A673 (cell line): ENCODE measurements around the gene FAXC. TPM values are rescaled to one million over a fixed set of nuclear protein-coding genes. Genes with fewer than 3 reads are reported as not detected.

Experiments
- BruUV-seq: library from RNA; stranded (reverse); fragments of 400-500 nt; replicated peaks from 2 replicates; lab custom pipeline; 2021; lab: Mats Ljungman, UMichigan
- CTCF ChIA-PET: fragments of 300-600 bp; sonication (Branson Sonifier 250); formaldehyde crosslinking; loops from one replicate; lab custom pipeline; 2022; ENCODE audit warnings: antibody characterized with exemption; lab: Charles Lee
- POLR2A ChIA-PET: fragments of 300-600 bp; sonication (Branson Sonifier 250); formaldehyde crosslinking; loops from one replicate; lab custom pipeline; 2022; ENCODE audit warnings: antibody characterized with exemption; ENCODE audit not compliant: low non-redundant PET; lab: Charles Lee
- DNase-seq: peaks from one replicate; pipeline ENCODE4 v3.0.0-alpha.2; 2015; ENCODE audit warnings: low spot score
- H3K27ac ChIP-seq: fragments of 200-600 bp; sonication (generic); 2 replicates; pipeline ENCODE4 v1.5.1; 2016; ENCODE audit warnings: mixed run types, low read depth, mild to moderate bottlenecking, mixed read lengths, antibody characterized with exemption, low read length; ENCODE audit not compliant: poor library complexity, severe bottlenecking
- H3K27me3 ChIP-seq: fragments of 200-600 bp; sonication (generic); replicated peaks from 2 replicates; pipeline ENCODE4 v1.6.1; 2017; ENCODE audit warnings: mixed run types, low read depth, mild to moderate bottlenecking, mixed read lengths, antibody characterized with exemption, low read length; ENCODE audit not compliant: insufficient read depth, poor library complexity
- H3K36me3 ChIP-seq: fragments of 200-600 bp; sonication (generic); 2 replicates; pipeline ENCODE4 v1.6.1; 2016; ENCODE audit warnings: mixed run types, mild to moderate bottlenecking, mixed read lengths, antibody characterized with exemption, low read length; ENCODE audit not compliant: insufficient read depth, poor library complexity, severe bottlenecking
- H3K4me1 ChIP-seq: fragments of 200-600 bp; sonication (generic); 2 replicates; pipeline ENCODE4 v1.6.1; 2017; ENCODE audit warnings: mixed run types, mild to moderate bottlenecking, mixed read lengths, antibody characterized with exemption, low read length; ENCODE audit not compliant: insufficient read depth, poor library complexity, severe bottlenecking
- H3K4me3 ChIP-seq: fragments of 200-600 bp; sonication (generic); 2 replicates; pipeline ENCODE4 v1.5.1; 2016; ENCODE audit warnings: low read depth, mixed run types, mild to moderate bottlenecking, mixed read lengths, low read length; ENCODE audit not compliant: poor library complexity, severe bottlenecking
- H3K9me3 ChIP-seq: fragments of 200-600 bp; sonication (generic); 2 replicates; pipeline ENCODE4 v1.6.1; 2016; ENCODE audit warnings: mixed run types, low read depth, mild to moderate bottlenecking, mixed read lengths, antibody characterized with exemption, low read length; ENCODE audit not compliant: poor library complexity, severe bottlenecking
- EZH2 ChIP-seq: fragments of 200-600 bp; sonication (generic); IDR thresholded peaks from 2 replicates; pipeline ENCODE4 v1.6.1; 2017; ENCODE audit warnings: borderline replicate concordance, low read depth, mild to moderate bottlenecking, mixed read lengths, antibody characterized with exemption, low read length; ENCODE audit not compliant: poor library complexity, severe bottlenecking
- intact Hi-C: fragments of 100-400 bp; cut with micrococcal nuclease; formaldehyde crosslinking; loops from one replicate; pipeline ENCODE4 v1.10.0; 2022; ENCODE audit not compliant: unreplicated experiment
- total RNA-seq: library from RNA; stranded (reverse); gene quantifications from 2 replicates; pipeline ENCODE4 v1.2.3, GENCODE V29; 2021
- TF ChIP-seq, protein P1 (sequence below): fragments of 300-800, 200-600 bp; sonication (generic); conservative IDR thresholded peaks from 2 replicates; pipeline ENCODE4 v1.5.1; 2017; ENCODE audit warnings: low read depth, mild to moderate bottlenecking, antibody characterized with exemption, low read length, moderate library complexity, mixed read lengths

FAXC gene
- total RNA-seq, 1 experiment from 2014 or later, result 6.2 TPM

DNA sequence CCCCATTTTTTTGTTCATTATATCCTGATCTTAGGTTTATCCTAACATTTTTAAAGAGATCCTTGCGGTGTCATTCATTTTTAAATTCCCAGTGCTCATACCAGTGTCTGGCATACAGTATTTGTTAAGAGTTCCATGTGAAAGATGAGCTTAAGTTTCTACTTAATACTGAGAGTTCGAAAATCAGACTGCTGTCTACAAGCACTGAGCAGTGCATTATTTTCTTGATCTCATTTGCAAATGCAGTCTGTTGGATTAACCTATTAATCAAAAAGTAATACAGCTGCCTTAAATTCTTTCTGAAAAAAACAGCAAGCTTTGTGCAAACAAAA, 43.9 kb upstream of the FAXC start:
- Histone ChIP-seq H3K27ac (peak overlapping the region; percentile 94), H3K36me3 (peaks cover 6% of the 10 kb centered on the region), H3K27me3 (no peaks in the 10 kb centered on the region), H3K9me3 (no peaks in the 10 kb centered on the region), H3K4me1 (peaks cover 3% of the 10 kb centered on the region), H3K4me3 (peak overlapping the region; percentile 79)
- BruUV-seq, result no TSS peak
- POLR2A ChIA-PET, result no interaction called here
- TF ChIP-seq, protein P1, sequence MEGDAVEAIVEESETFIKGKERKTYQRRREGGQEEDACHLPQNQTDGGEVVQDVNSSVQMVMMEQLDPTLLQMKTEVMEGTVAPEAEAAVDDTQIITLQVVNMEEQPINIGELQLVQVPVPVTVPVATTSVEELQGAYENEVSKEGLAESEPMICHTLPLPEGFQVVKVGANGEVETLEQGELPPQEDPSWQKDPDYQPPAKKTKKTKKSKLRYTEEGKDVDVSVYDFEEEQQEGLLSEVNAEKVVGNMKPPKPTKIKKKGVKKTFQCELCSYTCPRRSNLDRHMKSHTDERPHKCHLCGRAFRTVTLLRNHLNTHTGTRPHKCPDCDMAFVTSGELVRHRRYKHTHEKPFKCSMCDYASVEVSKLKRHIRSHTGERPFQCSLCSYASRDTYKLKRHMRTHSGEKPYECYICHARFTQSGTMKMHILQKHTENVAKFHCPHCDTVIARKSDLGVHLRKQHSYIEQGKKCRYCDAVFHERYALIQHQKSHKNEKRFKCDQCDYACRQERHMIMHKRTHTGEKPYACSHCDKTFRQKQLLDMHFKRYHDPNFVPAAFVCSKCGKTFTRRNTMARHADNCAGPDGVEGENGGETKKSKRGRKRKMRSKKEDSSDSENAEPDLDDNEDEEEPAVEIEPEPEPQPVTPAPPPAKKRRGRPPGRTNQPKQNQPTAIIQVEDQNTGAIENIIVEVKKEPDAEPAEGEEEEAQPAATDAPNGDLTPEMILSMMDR, result no peak
- TF ChIP-seq EZH2, result no peak
- intact Hi-C loops, result loop anchor here (5.0 kb wide), 1 partner anchor 61 kb away; no protein-coding TSS in a partner anchor
- no peak for DNase-seq
- CTCF ChIA-PET, result no interaction called here

DNA sequence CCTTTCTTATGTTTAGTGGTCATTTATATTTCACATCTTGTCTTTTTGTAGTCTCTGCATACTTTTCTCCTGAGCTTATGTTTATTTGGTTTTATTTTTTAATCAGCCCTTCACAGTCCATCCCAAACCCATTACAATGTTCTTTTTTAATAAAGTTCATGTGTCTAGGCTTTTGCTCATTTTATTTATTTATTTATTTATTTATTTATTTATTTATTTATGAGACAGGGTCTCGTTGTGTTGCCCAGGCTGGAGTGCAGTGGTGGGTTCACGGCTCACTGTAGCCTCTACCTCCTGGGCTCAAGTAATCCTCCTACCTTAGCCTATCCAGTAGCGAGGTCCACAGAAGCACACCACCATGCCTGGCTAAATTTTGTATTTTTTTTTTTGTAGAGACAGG, 41.4 kb upstream of the FAXC start:
- TF ChIP-seq, protein P1, result no peak
- no peak for TF ChIP-seq EZH2
- DNase-seq, result no peak
- Histone ChIP-seq H3K4me3 (no peak overlapping the region), H3K9me3 (no peaks in the 10 kb centered on the region), H3K4me1 (peaks cover 3% of the 10 kb centered on the region), H3K27ac (no peak overlapping the region), H3K27me3 (no peaks in the 10 kb centered on the region), H3K36me3 (no peaks in the 10 kb centered on the region)
- ChIA-PET CTCF (no interaction called here), POLR2A (no interaction called here)
- BruUV-seq, result no TSS peak
- intact Hi-C loops, result loop anchor here (5.0 kb wide), 1 partner anchor 59 kb away; no protein-coding TSS in a partner anchor

DNA sequence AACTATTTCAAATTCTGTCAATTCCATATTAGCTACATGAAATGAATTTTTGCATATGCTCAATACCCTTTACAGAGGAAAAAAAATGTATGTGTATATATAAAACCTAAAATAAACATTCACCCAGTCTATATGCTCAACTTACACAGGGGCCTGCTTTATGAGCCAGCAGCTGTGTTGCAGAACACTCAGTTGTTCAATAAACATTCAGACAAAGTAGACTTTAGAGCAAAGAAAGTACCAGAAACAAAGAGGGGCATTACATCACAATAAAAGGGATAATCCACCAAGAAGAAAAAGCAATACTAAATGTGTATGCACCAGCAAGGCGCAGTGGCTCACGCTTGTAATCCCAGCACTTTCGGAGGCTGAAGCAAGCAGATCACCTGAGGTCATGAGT, 35.0 kb upstream of the FAXC start:
- DNase-seq, result no peak
- no peaks in the 10 kb centered on the region for H3K9me3 ChIP-seq

More for the DNA sequence above, 35.0 kb upstream of the FAXC start:
- no peaks in the 10 kb centered on the region for H3K36me3 ChIP-seq
- no peak overlapping the region for H3K27ac ChIP-seq
- no peaks in the 10 kb centered on the region for H3K4me1 ChIP-seq
- H3K4me3 ChIP-seq, result no peak overlapping the region
- no peak for TF ChIP-seq EZH2
- TF ChIP-seq, protein P1, result no peak
- CTCF ChIA-PET, result no interaction called here
- intact Hi-C loops, result no loop called here
- no TSS peak for BruUV-seq
- H3K27me3 ChIP-seq, result no peaks in the 10 kb centered on the region
- POLR2A ChIA-PET, result no interaction called here
